ENCODE data around the gene NRAP.

Gene NRAP

DNA sequence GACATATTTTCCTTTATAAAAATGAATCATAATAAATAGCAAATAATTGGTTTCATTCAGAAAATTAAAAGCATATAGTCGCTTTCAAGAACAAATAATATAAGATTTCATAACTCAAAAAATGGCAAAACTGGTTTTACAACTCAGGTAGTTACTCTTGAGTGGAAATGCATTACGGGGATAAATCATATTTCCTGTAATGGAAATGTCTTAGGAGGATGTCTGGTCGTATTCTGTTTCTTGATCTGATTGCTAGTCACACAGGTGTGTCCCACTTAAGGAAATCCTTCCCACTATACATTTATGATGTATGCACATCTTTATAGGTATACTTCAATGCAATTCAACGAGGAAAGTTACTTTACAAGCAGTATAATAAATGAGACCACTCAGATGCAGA, 20.7 kb downstream of the NRAP start:
- DNase-seq (ENCODE audit: low read depth in 2 of 2) = no peak

DNA sequence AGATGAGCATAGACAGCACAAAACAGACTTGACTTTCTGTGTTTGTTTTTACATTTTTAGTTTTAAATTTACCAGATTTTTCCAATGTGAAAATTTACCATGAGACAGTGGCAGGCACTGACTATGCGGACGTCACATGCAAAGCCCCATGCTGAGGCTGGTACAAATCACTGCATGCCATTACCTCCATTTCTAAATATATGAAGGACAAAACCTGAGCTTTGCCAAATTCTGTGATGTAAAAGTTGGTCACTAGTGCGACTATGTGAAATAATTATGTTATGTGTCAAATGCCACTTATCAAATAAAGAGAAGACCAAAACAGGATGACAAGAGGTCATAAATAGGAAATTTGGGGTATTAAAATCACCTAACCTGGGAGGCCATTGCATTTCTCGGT, 22.1 kb downstream of the NRAP start:
- DNase-seq (ENCODE audit: low read depth in 2 of 2) = no peak

DNA sequence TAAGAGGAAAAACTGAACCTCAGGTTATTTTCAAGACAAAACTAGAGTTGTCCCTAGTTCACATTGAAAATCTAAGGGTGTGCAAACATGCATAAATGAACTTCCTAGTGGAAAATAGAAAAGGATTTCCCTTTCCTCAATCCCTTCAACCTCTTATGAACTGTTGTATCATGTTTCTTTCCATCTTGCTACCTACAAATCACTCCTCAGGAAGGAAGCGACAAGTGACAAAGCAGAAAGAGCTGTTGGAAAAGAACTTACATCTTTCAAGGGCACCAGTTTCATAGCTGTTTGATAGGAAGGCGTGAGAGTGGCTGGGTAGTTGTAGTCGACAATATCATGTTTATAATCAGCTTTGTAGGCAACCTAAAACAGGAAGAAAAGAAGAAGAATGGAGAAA, 23.9 kb downstream of the NRAP start:
- no peak for DNase-seq (ENCODE audit: low read depth in 2 of 2)

DNA sequence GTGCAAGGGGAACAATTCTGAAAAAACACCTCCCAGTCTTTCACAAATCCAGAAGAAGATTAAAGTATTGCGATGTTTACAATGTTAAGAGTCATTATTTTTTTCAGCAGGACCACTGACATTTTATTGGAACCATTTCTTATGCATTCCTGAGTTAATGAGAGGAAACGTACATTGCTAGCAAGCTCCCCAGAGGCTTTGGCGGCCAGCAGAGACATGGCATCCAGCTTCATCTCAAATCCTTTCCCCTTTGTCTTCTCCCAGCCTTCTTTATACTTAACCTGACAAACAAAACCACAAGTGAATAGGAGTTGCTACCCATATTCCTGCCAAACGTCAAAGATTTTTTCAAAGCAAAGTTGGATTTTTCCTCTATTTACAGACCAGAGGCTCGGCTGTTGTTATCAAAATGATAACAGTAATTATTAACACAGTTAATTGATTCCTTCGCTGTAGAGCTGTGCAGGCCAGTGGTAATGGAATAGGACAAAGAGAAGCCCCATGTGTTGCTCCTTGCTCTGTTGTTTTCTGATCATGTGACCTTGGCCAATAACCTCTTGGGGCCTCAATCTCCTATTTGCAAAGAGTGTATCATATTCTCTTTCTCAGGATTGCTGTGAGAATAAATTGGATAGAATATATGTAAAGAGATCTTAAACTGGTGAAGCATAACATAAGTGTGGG, 32.0 kb downstream of the NRAP start:
- DNase-seq (ENCODE audit: low read depth in 2 of 2) = no peak

DNA sequence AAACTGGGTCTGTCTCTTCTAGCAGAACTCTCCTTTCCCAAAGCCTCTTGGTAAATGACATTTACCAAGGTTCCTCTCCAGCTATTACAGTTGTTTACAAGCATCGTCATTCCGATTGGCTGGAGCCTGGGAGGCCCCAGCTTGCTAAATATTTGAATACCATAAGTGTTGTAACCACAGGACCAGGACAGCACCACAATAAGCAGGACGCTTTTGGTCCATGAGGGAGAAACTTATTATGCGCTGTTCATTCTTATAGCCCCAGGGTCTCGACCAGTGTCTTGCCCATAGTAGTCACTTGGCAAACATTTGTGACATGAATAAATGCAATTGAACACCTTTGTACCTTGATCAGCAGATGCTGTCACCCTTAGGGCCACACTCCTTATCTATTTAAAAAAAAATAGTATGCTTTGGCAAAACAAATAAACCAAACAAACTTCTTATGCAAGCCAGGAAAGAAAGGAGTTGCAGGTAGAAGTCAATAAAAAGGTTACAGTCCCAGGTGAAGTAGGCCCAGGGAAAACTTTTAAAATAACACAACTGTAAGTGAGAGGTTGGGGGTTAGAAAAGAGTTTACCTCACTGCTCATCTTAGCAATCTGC, 32.8 kb downstream of the NRAP start:
- no peak for DNase-seq (ENCODE audit: low read depth in 2 of 2)

- no peak for DNase-seq (ENCODE audit: low read depth in 2 of 2)
Measured at GRCh38 chr10:113628607-113629153, 35.2 kb downstream of the NRAP start.

GRCh38 chr10:113627836-113628235, 36.0 kb downstream of the NRAP start:
- no peak for DNase-seq (ENCODE audit: low read depth in 2 of 2)

DNA sequence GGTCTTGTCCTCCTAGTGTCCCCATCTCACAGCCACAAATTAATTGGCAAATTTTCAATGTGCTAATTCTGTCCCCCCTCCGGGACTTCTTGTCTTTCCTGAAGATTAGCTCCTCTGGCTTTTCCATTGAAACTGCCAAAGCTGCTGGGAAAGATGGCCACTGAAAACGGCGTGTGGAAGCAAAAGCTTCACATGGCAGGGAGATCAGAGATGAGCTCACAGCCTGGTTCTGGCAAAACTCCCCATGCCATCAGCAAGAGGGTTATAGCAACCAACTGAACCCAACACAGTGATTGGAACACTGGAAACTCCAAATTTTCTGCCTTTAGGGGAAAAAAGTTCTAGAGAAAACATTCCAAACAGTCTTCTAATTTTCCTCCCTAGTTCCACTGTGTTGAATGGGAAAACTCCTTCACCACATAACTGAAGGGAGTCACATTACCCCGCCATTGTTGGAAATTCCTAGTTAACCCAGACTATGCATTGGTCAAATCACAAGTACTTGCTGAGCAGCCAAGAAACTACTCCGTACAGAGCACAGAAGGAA, 37.0 kb downstream of the NRAP start:
- no peak for DNase-seq (ENCODE audit: low read depth in 2 of 2)

GRCh38 chr10:113625461-113626186, 38.2 kb downstream of the NRAP start:
- DNase-seq (ENCODE audit: low read depth in 2 of 2) = no peak

- no peak for DNase-seq (ENCODE audit: low read depth in 2 of 2)
Measured at GRCh38 chr10:113622831-113623230, 41.0 kb downstream of the NRAP start.

DNA sequence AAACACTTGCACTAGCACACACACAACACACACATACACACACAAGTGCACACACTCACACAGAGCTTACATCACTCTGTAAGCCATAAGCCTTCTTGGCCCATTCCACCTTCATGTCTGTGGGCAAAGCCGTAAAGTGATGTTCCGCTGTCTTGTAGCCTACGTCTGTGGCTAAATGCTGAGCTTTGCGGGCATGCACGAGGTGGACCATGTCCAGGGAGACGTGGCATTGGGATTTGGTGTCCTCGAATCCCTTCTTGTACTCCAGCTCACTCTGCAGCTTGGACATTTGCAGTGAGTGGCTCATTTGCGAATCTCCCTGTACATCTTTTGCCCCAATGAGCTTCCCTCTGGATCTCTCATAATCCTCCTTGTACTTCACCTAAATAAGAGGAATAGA, 42.0 kb downstream of the NRAP start:
- no peak for DNase-seq (ENCODE audit: low read depth in 2 of 2)

DNA sequence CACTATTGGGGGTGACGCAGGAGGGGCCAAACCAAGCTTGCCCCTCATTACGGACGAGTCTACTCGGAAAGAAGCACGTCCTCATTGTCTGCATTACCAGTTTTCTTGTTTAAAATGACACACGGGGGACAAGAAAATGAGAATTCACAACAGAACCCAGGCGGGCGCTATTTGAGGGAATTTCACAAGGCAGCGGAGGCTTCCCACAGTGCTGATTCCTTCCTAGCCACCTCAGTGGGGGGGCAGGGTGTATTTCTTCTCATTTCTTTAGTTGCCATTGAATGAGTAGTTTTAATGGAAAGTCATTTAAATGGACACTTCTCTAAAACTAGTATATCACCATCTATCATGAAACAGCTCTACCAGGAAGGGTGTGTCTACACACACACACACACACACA, 42.9 kb downstream of the NRAP start:
- DNase-seq (ENCODE audit: low read depth in 2 of 2) = no peak

DNA sequence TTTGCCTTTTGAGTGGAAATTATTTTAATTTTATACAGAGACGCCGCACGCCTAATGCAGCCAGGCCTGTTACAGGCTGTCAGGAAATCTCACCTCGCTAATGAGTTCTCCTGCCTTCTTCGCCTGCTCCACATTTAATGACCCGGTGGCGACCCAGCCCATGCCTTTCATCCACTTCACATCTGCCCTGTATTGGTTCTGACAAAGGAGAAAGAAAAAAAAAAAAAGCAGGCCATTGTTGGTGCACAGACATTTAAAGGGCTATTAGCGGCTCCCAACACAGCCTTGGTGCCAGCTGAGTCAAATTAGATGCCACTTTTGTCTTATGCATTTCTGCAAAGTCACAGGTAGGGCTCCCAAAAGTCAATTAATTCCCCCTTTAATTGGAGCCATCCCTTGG, 43.3 kb downstream of the NRAP start:
- DNase-seq (ENCODE audit: low read depth in 2 of 2) = no peak

DNA sequence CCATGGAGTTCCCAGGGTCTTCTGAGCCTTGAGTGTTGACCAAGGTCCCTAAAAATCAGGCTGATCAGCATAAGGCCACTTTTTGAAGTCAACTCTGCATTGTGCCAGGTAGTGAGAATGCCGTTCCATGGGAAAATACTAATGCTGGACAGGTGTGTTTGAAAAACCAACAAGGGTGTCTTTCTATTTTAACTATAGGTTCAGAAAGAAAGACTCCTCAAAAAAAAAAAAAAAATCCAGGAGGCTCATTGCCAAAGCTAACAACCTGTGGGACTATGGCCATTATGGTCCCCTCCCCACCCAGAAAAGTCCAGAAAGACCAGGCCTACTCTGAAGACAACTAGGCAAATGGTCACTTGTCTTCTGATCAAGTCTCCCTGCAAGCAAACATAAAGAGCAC, 44.4 kb downstream of the NRAP start:
- DNase-seq (ENCODE audit: low read depth in 2 of 2) = no peak

GRCh38 chr10:113618338-113618737, 45.5 kb downstream of the NRAP start:
- DNase-seq (ENCODE audit: low read depth in 2 of 2) = no peak

DNA sequence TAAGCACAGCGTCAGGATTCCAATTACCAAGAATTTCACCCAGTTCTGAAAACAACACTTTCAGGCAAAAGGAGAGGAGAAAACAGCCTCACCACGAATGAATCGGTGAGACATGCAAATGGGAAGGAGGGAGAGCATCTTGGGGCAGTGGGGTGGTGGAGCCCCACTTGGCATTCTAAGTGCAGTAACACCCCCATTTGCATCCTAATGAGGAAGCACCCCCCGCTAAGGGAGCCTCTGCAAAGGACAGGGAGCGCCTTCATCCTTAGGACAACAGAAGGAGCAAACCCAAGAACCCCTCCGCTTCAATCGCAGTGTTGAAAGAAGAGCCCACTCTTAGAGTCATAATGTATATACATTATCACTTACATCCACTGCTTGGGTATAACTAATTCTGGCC, 46.8 kb downstream of the NRAP start:
- no peak for DNase-seq (ENCODE audit: low read depth in 2 of 2)

DNA sequence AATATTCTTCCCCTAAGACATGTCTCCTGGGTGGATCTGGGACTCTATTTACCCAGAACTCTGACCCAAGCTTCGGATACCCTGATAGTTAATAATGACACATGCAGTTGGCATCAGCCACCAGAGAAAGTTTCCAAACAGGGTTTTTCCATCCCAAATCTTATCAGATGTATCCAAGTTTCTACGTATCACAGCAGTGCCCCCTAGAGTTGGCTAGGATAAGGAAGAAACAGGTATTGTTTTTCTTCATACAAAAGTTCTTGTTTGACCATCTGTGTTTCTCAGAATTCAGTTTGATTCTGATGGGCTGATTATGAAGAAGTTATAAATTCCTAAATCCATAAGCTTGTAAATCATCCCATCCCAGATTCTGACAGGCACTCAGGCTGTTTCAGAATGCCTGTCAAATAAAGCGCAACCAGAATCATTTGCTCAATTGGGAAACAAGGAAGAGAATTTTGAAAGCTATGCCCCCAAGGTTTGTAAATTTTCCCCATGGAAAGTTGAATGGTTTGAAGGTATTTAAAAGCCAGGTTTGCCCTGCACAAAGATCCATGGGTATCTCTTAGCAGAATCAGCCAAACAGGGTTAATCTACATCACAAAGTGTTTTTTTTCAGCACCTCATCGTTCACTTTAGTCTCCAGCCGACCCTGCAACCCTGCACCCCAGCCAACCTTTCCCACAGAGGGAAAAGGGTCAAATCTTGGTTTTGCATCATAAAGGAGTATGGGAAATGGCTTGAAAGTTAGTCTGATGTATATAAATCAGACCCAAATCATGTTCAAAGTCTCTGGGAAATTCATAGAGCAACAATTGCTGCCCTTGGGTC, 47.4 kb downstream of the NRAP start:
- DNase-seq (ENCODE audit: low read depth in 2 of 2) = no peak

- no peak for DNase-seq (ENCODE audit: low read depth in 2 of 2)
Measured at GRCh38 chr10:113613977-113614690, 49.7 kb downstream of the NRAP start.

DNA sequence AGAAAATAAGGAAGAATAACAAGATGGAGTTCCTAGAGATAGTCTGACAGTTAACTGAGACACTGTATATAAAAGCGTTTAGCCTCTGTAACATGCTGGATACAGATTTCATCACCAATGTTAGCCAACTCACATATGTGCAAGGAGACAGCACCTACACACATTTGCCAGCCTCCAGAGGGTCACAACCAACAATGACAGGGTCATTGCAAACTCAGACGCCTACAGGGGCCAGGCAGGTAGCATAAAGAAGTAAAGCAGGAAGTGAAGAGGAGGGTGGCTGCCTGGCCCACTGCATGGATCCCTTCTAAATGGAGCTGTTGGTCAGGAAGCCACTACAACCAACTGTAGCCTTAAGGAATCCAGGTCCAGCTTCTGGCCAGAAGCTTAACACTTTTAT, 50.4 kb downstream of the NRAP start:
- no peak for DNase-seq (ENCODE audit: low read depth in 2 of 2)

- no peak for DNase-seq (ENCODE audit: low read depth in 2 of 2)
Measured at GRCh38 chr10:113612154-113612553, 51.7 kb downstream of the NRAP start.

Measured in stimulated activated CD4-positive, alpha-beta T cell treated with anti-CD3 and anti-CD28 coated beads, Interleukin-1b, Interleukin-23, amount 100 ng/mL, for 1 hour (primary cell).